Measurements from ENCODE around the gene XRCC6. TPM values are rescaled to one million over a fixed set of nuclear protein-coding genes. Genes with fewer than 3 reads are reported as not detected.
A peak's percentile ranks its signal among the peaks of the same experiment; 100 is the strongest.

The XRCC6 gene
- total and polyA plus RNA-seq, 2 of the 13 experiments (the other 11 are each of a cell fraction or from before 2014, with no cell fraction given): 124 to 625 TPM

DNA sequence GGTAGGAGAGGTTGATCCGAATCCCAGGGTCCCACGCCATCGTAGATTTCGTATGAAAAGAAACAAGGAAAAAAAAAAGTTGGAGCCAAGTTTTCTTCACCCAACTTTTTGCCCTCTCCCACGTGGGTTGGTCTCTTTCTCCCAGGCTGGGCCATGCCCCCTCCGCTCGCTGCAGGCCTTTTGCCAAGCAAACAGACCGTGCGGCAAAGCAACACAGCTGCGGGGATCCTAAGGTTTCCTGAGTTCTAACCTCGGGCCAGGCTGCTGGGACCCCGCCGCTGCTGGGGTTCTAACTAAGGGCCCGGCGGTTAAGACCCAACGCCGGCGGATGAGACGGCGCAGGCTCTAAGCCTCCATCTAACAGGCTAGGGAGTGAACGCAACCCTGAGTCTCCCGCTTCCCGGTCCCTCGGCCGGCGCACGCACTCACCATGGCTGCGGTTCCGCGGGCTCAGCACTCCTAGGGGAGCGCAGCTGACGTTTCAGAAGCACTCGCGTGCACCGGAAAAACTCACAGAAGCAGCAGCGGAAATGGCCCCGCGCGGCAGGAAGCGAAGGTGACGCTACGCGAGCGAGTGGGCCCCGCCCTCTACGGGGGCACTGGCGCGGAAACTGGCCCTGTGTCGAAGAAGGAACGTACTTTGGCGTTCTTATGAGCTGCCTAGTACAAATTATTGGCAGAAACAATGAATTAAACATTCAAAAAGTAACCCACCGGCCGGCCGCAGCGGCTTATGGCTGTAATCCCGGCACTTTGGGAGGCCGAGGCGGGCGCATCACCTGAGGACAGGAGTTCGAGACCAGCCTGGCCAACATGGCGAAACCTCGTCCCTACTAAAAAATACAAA lies 67.5 kb downstream of the XRCC6 start, which contains the start of gene SNU13 (continued):
- TF ChIP-seq, protein P1, sequence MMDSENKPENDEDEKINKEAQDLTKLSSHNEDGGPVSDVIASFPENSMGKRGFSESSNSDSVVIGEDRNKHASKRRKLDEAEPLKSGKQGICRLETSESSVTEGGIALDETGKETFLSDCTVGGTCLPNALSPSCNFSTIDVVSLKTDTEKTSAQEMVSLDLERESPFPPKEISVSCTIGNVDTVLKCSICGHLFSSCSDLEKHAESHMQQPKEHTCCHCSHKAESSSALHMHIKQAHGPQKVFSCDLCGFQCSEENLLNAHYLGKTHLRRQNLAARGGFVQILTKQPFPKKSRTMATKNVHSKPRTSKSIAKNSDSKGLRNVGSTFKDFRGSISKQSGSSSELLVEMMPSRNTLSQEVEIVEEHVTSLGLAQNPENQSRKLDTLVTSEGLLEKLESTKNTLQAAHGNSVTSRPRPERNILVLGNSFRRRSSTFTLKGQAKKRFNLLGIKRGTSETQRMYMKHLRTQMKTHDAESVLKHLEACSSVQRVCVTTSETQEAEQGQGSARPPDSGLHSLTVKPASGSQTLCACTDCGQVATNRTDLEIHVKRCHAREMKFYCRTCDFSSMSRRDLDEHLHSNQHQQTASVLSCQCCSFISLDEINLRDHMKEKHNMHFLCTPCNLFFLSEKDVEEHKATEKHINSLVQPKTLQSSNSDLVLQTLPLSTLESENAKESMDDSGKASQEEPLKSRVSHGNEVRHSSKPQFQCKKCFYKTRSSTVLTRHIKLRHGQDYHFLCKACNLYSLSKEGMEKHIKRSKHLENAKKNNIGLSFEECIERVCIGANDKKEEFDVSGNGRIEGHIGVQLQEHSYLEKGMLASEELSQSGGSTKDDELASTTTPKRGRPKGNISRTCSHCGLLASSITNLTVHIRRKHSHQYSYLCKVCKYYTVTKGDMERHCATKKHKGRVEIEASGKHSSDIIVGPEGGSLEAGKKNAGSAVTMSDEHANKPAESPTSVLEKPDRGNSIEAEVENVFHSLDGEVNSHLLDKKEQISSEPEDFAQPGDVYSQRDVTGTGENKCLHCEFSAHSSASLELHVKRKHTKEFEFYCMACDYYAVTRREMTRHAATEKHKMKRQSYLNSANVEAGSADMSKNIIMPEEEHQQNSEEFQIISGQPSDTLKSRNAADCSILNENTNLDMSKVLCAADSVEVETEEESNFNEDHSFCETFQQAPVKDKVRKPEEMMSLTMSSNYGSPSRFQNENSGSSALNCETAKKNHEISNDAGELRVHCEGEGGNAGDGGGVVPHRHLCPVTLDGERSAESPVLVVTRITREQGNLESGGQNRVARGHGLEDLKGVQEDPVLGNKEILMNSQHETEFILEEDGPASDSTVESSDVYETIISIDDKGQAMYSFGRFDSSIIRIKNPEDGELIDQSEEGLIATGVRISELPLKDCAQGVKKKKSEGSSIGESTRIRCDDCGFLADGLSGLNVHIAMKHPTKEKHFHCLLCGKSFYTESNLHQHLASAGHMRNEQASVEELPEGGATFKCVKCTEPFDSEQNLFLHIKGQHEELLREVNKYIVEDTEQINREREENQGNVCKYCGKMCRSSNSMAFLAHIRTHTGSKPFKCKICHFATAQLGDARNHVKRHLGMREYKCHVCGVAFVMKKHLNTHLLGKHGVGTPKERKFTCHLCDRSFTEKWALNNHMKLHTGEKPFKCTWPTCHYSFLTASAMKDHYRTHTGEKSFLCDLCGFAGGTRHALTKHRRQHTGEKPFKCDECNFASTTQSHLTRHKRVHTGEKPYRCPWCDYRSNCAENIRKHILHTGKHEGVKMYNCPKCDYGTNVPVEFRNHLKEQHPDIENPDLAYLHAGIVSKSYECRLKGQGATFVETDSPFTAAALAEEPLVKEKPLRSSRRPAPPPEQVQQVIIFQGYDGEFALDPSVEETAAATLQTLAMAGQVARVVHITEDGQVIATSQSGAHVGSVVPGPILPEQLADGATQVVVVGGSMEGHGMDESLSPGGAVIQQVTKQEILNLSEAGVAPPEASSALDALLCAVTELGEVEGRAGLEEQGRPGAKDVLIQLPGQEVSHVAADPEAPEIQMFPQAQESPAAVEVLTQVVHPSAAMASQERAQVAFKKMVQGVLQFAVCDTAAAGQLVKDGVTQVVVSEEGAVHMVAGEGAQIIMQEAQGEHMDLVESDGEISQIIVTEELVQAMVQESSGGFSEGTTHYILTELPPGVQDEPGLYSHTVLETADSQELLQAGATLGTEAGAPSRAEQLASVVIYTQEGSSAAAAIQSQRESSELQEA (CRISPR knock-in tag; IDR thresholded peaks at IDR 0.05; ENCODE audit: not compliant biosample characterization): no peak
- TF ChIP-seq, protein P2, sequence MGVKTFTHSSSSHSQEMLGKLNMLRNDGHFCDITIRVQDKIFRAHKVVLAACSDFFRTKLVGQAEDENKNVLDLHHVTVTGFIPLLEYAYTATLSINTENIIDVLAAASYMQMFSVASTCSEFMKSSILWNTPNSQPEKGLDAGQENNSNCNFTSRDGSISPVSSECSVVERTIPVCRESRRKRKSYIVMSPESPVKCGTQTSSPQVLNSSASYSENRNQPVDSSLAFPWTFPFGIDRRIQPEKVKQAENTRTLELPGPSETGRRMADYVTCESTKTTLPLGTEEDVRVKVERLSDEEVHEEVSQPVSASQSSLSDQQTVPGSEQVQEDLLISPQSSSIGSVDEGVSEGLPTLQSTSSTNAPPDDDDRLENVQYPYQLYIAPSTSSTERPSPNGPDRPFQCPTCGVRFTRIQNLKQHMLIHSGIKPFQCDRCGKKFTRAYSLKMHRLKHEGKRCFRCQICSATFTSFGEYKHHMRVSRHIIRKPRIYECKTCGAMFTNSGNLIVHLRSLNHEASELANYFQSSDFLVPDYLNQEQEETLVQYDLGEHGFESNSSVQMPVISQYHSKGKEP (CRISPR knock-in tag; IDR thresholded peaks at IDR 0.05): no peak
- TF ChIP-seq NRL (CRISPR knock-in tag; IDR thresholded peaks at IDR 0.05; ENCODE audit: borderline replicate concordance): no peak; the same call in 1 of the 2 replicates
- TF ChIP-seq ZNF34 (CRISPR knock-in tag; IDR thresholded peaks at IDR 0.05; ENCODE audit: borderline replicate concordance): no peak
- TF ChIP-seq NFIB (CRISPR knock-in tag; IDR thresholded peaks at IDR 0.05; ENCODE audit: borderline replicate concordance): no peak
- TF ChIP-seq MIXL1 (CRISPR knock-in tag; IDR thresholded peaks at IDR 0.05): 0 out of 2 replicates have a peak, but pooled peaks have one; percentile 66
- TF ChIP-seq, protein P3, sequence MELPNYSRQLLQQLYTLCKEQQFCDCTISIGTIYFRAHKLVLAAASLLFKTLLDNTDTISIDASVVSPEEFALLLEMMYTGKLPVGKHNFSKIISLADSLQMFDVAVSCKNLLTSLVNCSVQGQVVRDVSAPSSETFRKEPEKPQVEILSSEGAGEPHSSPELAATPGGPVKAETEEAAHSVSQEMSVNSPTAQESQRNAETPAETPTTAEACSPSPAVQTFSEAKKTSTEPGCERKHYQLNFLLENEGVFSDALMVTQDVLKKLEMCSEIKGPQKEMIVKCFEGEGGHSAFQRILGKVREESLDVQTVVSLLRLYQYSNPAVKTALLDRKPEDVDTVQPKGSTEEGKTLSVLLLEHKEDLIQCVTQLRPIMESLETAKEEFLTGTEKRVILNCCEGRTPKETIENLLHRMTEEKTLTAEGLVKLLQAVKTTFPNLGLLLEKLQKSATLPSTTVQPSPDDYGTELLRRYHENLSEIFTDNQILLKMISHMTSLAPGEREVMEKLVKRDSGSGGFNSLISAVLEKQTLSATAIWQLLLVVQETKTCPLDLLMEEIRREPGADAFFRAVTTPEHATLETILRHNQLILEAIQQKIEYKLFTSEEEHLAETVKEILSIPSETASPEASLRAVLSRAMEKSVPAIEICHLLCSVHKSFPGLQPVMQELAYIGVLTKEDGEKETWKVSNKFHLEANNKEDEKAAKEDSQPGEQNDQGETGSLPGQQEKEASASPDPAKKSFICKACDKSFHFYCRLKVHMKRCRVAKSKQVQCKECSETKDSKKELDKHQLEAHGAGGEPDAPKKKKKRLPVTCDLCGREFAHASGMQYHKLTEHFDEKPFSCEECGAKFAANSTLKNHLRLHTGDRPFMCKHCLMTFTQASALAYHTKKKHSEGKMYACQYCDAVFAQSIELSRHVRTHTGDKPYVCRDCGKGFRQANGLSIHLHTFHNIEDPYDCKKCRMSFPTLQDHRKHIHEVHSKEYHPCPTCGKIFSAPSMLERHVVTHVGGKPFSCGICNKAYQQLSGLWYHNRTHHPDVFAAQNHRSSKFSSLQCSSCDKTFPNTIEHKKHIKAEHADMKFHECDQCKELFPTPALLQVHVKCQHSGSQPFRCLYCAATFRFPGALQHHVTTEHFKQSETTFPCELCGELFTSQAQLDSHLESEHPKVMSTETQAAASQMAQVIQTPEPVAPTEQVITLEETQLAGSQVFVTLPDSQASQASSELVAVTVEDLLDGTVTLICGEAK (IDR thresholded peaks at IDR 0.05): peak; percentile 31; the same call in 1 of the 2 replicates
- TF ChIP-seq, protein P3 (CRISPR knock-in tag; IDR thresholded peaks at IDR 0.05): no peak
